HEK293 (cell line): ENCODE measurements around the gene CKAP2L.

Experiments
- CTCF ChIA-PET: fragments of 350-600 bp; formaldehyde crosslinking; extraction: SDS; loops from one replicate; lab custom pipeline; 2021; ENCODE audit warnings: antibody characterized with exemption; lab: Yijun Ruan, JAX
- POLR2A ChIA-PET: fragments of 300-600 bp; formaldehyde crosslinking; extraction: SDS; loops from one replicate; lab custom pipeline; 2020; ENCODE audit warnings: antibody characterized with exemption, inconsistent platforms; lab: Yijun Ruan, JAX
- H3K27ac ChIP-seq: fragments of 200-500 bp; sonication (Bioruptor generic); 2 replicates; pipeline ENCODE4 v1.5.1; 2014; ENCODE audit warnings: low read depth, low read length, control low read depth, inconsistent platforms; ENCODE audit errors: extremely low read depth
- H3K36me3 ChIP-seq, 2 experiments: fragments of 200-500 bp in 1 of 2; sonication (Bioruptor generic) in 1 of 2; 1 replicate in 1 of 2; 2 replicates in 1 of 2; pipeline ENCODE4 v1.5.1; 2014 to 2017; ENCODE audit warnings: inconsistent platforms in 2 of 2, low read length in 2 of 2; ENCODE audit not compliant: control insufficient read depth in 2 of 2, insufficient read depth in 1 of 2
- H3K4me1 ChIP-seq: fragments of 200-500 bp; sonication (Bioruptor generic); 2 replicates; pipeline ENCODE4 v1.5.1; 2014; ENCODE audit warnings: mild to moderate bottlenecking, low read length, inconsistent platforms; ENCODE audit not compliant: control insufficient read depth, insufficient read depth
- H3K4me3 ChIP-seq: 2 replicates; pipeline ENCODE4 v1.5.1; 2011; ENCODE audit warnings: low read depth, mild to moderate bottlenecking, control low read depth, low read length, moderate library complexity
- H3K9me3 ChIP-seq: fragments of 200-500 bp; sonication (Bioruptor generic); 2 replicates; pipeline ENCODE4 v1.5.1; 2014; ENCODE audit warnings: low read depth, low read length, inconsistent platforms; ENCODE audit not compliant: control insufficient read depth, insufficient read depth
- CTCF ChIP-seq: fragments of 450-650 bp; formaldehyde crosslinking; IDR thresholded peaks from 2 replicates; pipeline ENCODE4 v1.5.1; 2016; ENCODE audit warnings: missing biosample characterization, missing genetic modification characterization
- GLIS2 ChIP-seq: fragments of 450-650 bp; formaldehyde crosslinking; IDR thresholded peaks from 2 replicates; pipeline ENCODE4 v1.5.1; 2016; ENCODE audit warnings: missing biosample characterization, missing genetic modification characterization
- ZFP37 ChIP-seq: fragments of 450-650 bp; formaldehyde crosslinking; IDR thresholded peaks from 2 replicates; pipeline ENCODE4 v1.5.1; 2016; ENCODE audit warnings: missing biosample characterization, missing genetic modification characterization
- ZFP69B ChIP-seq: fragments of 450-650 bp; formaldehyde crosslinking; IDR thresholded peaks from 2 replicates; pipeline ENCODE4 v1.5.1; 2016; ENCODE audit warnings: missing biosample characterization, missing genetic modification characterization
- ZIC2 ChIP-seq: fragments of 450-650 bp; formaldehyde crosslinking; IDR thresholded peaks from 2 replicates; pipeline ENCODE4 v1.5.1; 2016; ENCODE audit warnings: missing biosample characterization, missing genetic modification characterization
- ZNF19 ChIP-seq: fragments of 450-650 bp; formaldehyde crosslinking; IDR thresholded peaks from 2 replicates; pipeline ENCODE4; 2016; ENCODE audit warnings: missing biosample characterization, missing genetic modification characterization, low read depth
- ZNF211 ChIP-seq: fragments of 450-650 bp; formaldehyde crosslinking; IDR thresholded peaks from 2 replicates; pipeline ENCODE4 v1.5.1; 2016; ENCODE audit warnings: low read depth, missing biosample characterization, missing genetic modification characterization
- ZNF391 ChIP-seq: fragments of 450-650 bp; formaldehyde crosslinking; IDR thresholded peaks from 2 replicates; pipeline ENCODE4 v1.5.1; 2016; ENCODE audit warnings: low read depth, missing biosample characterization, missing genetic modification characterization, borderline replicate concordance
- ZNF501 ChIP-seq: fragments of 450-650 bp; formaldehyde crosslinking; IDR thresholded peaks from 2 replicates; pipeline ENCODE4 v1.5.1; 2016; ENCODE audit warnings: missing biosample characterization, missing genetic modification characterization
- ZNF521 ChIP-seq: fragments of 450-650 bp; formaldehyde crosslinking; IDR thresholded peaks from 2 replicates; pipeline ENCODE4 v1.5.1; 2017; ENCODE audit warnings: missing biosample characterization, mild to moderate bottlenecking, missing genetic modification characterization
- ZNF670 ChIP-seq: fragments of 450-650 bp; formaldehyde crosslinking; IDR thresholded peaks from 2 replicates; pipeline ENCODE4 v1.5.1; 2016; ENCODE audit warnings: missing biosample characterization, missing genetic modification characterization, low read depth
- ZNF777 ChIP-seq: fragments of 450-650 bp; formaldehyde crosslinking; IDR thresholded peaks from 2 replicates; pipeline ENCODE4 v1.5.1; 2017; ENCODE audit warnings: missing biosample characterization, missing genetic modification characterization, borderline replicate concordance
- TF ChIP-seq, protein P1 (sequence below): fragments of 450-650 bp; formaldehyde crosslinking; IDR thresholded peaks from 2 replicates; pipeline ENCODE4 v1.5.1; 2016; ENCODE audit warnings: missing biosample characterization, missing genetic modification characterization

CKAP2L gene

GRCh38 chr2:112724591-112725525, 39.6 kb downstream of the CKAP2L start:
- H3K4me1 ChIP-seq = no peaks in the 10 kb centered on the region
- H3K4me3 ChIP-seq = no peak overlapping the region
- POLR2A ChIA-PET = interaction anchor here (1.0 to 2.7 kb wide), 4 partner anchors 12 to 99 kb away, joined by 3 to 8 read pairs (median 3); no protein-coding TSS in a partner anchor
- no peaks in the 10 kb centered on the region for H3K9me3 ChIP-seq
- CTCF ChIA-PET = interaction anchor here (0.7 to 8.9 kb wide), 23 partner anchors 9 to 234 kb away, joined by 3 to 204 read pairs (median 5); partner anchors contain the start of gene SLC20A1
- 0 out of 2 replicates have a peak, but pooled peaks have one; percentile 14 for TF ChIP-seq ZIC2 (tag by site-specific recombination)
- TF ChIP-seq ZNF211 (tag by site-specific recombination) = no peak
- 0 out of 2 replicates have a peak, but pooled peaks have one; percentile 32 for TF ChIP-seq GLIS2 (tag by site-specific recombination)
- TF ChIP-seq CTCF (tag by site-specific recombination) = peak; percentile 56
- H3K27ac ChIP-seq = no peak overlapping the region
- no peaks in the 10 kb centered on the region for H3K36me3 ChIP-seq

GRCh38 chr2:112723995-112724394, 40.4 kb downstream of the CKAP2L start:
- no peak for TF ChIP-seq ZNF19
- H3K36me3 ChIP-seq = no peaks in the 10 kb centered on the region
- no peaks in the 10 kb centered on the region for H3K4me1 ChIP-seq
- POLR2A ChIA-PET = interaction anchor here (1.5 kb wide), 1 partner anchor 58 kb away, joined by 3 read pairs; no protein-coding TSS in a partner anchor
- no peak overlapping the region for H3K4me3 ChIP-seq
- H3K9me3 ChIP-seq = no peaks in the 10 kb centered on the region
- CTCF ChIA-PET = interaction anchor here (0.6 to 8.9 kb wide), 10 partner anchors 12 to 250 kb away, joined by 3 to 204 read pairs (median 14); partner anchors contain the start of gene SLC20A1
- H3K27ac ChIP-seq = no peak overlapping the region

GRCh38 chr2:112723547-112723940, 40.9 kb downstream of the CKAP2L start:
- Histone ChIP-seq H3K27ac (no peak overlapping the region), H3K36me3 (no peaks in the 10 kb centered on the region), H3K4me3 (no peak overlapping the region), H3K4me1 (no peaks in the 10 kb centered on the region), H3K9me3 (no peaks in the 10 kb centered on the region)
- TF ChIP-seq ZNF521 (tag by site-specific recombination) (no peak), ZNF670 (tag by site-specific recombination) (no peak), ZFP37 (no peak), ZFP69B (no peak), ZNF777 (no peak), ZNF501 (tag by site-specific recombination) (no peak), ZNF391 (tag by site-specific recombination) (no peak)
- TF ChIP-seq, protein P1, sequence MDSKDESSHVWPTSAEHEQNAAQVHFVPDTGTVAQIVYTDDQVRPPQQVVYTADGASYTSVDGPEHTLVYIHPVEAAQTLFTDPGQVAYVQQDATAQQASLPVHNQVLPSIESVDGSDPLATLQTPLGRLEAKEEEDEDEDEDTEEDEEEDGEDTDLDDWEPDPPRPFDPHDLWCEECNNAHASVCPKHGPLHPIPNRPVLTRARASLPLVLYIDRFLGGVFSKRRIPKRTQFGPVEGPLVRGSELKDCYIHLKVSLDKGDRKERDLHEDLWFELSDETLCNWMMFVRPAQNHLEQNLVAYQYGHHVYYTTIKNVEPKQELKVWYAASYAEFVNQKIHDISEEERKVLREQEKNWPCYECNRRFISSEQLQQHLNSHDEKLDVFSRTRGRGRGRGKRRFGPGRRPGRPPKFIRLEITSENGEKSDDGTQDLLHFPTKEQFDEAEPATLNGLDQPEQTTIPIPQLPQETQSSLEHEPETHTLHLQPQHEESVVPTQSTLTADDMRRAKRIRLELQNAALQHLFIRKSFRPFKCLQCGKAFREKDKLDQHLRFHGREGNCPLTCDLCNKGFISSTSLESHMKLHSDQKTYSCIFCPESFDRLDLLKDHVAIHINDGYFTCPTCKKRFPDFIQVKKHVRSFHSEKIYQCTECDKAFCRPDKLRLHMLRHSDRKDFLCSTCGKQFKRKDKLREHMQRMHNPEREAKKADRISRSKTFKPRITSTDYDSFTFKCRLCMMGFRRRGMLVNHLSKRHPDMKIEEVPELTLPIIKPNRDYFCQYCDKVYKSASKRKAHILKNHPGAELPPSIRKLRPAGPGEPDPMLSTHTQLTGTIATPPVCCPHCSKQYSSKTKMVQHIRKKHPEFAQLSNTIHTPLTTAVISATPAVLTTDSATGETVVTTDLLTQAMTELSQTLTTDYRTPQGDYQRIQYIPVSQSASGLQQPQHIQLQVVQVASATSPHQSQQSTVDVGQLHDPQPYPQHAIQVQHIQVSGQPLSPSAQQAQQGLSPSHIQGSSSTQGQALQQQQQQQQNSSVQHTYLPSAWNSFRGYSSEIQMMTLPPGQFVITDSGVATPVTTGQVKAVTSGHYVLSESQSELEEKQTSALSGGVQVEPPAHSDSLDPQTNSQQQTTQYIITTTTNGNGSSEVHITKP (tag by site-specific recombination) = no peak
- CTCF ChIA-PET = interaction anchor here (0.6 to 7.8 kb wide), 4 partner anchors 18 to 250 kb away, joined by 3 to 204 read pairs (median 30); no protein-coding TSS in a partner anchor
- POLR2A ChIA-PET = interaction anchor here (0.6 to 1.5 kb wide), 2 partner anchors 58 to 78 kb away, joined by 3 read pairs; no protein-coding TSS in a partner anchor
